H9 (cell line): ENCODE measurements around the gene LIPC. TPM values are rescaled to one million over a fixed set of nuclear protein-coding genes. Genes with fewer than 3 reads are reported as not detected.
A peak's percentile ranks its signal among the peaks of the same experiment; 100 is the strongest.

Experiments
- DNase-seq: peaks from one replicate; pipeline ENCODE4 v3.0.0-alpha.2; 2017
- H2AFZ ChIP-seq: one replicate; pipeline ENCODE4 v1.6.1; 2013; ENCODE audit warnings: mild to moderate bottlenecking, low read length, control low read depth, moderate library complexity
- H2AK5ac ChIP-seq: 2 replicates; pipeline ENCODE4 v1.6.1; 2013; ENCODE audit warnings: low read length, control low read depth, mixed read lengths; ENCODE audit not compliant: insufficient read length
- H2BK120ac ChIP-seq: one replicate; pipeline ENCODE4 v1.6.1; 2013; ENCODE audit warnings: low read depth, mild to moderate bottlenecking, low read length, control low read depth, inconsistent platforms; ENCODE audit not compliant: poor library complexity, severe bottlenecking
- H2BK12ac ChIP-seq: 2 replicates; pipeline ENCODE4 v1.6.1; 2013; ENCODE audit warnings: low read length, control low read depth, mixed read lengths, low read depth; ENCODE audit not compliant: insufficient read length
- H2BK15ac ChIP-seq: 2 replicates; pipeline ENCODE4 v1.6.1; 2013; ENCODE audit warnings: low read depth, low read length, control low read depth
- H2BK20ac ChIP-seq: one replicate; pipeline ENCODE4 v1.6.1; 2013; ENCODE audit warnings: low read depth, mild to moderate bottlenecking, low read length, control low read depth, inconsistent platforms; ENCODE audit not compliant: poor library complexity, severe bottlenecking
- H2BK5ac ChIP-seq: 2 replicates; pipeline ENCODE4 v1.6.1; 2013; ENCODE audit warnings: low read length, control low read depth, mixed read lengths; ENCODE audit not compliant: insufficient read length
- H3K14ac ChIP-seq: 2 replicates; pipeline ENCODE4 v1.6.1; 2013; ENCODE audit warnings: low read length, control low read depth; ENCODE audit not compliant: insufficient read depth
- H3K18ac ChIP-seq: 2 replicates; pipeline ENCODE4 v1.6.1; 2013; ENCODE audit warnings: low read depth, mild to moderate bottlenecking, mixed read lengths, low read length, control low read depth; ENCODE audit not compliant: insufficient read length
- H3K23ac ChIP-seq: 2 replicates; pipeline ENCODE4 v1.6.1; 2013; ENCODE audit warnings: low read length, control low read depth, mixed read lengths, low read depth; ENCODE audit not compliant: insufficient read length
- H3K23me2 ChIP-seq: 2 replicates; pipeline ENCODE4 v1.6.1; 2013; ENCODE audit warnings: low read depth, mild to moderate bottlenecking, mixed read lengths, low read length, control low read depth; ENCODE audit not compliant: insufficient read length, poor library complexity, severe bottlenecking
- H3K27ac ChIP-seq: 2 replicates; pipeline ENCODE4 v1.5.1; 2013; ENCODE audit warnings: low read length, control low read depth, mixed read lengths, low read depth; ENCODE audit not compliant: insufficient read length
- H3K27me3 ChIP-seq: 2 replicates; pipeline ENCODE4 v1.6.1; 2013; ENCODE audit warnings: low read length, control low read depth, inconsistent platforms; ENCODE audit not compliant: insufficient read depth
- H3K4ac ChIP-seq: 2 replicates; pipeline ENCODE4 v1.6.1; 2013; ENCODE audit warnings: low read depth, mild to moderate bottlenecking, control low read depth, inconsistent platforms, low read length, moderate library complexity
- H3K4me1 ChIP-seq: 2 replicates; pipeline ENCODE4 v1.6.1; 2013; ENCODE audit warnings: low read length, control low read depth, inconsistent platforms; ENCODE audit not compliant: insufficient read depth
- H3K4me2 ChIP-seq: 2 replicates; pipeline ENCODE4 v1.6.1; 2013; ENCODE audit warnings: low read length, control low read depth, mixed read lengths; ENCODE audit not compliant: insufficient read length, insufficient read depth
- H3K56ac ChIP-seq: 2 replicates; pipeline ENCODE4 v1.6.1; 2013; ENCODE audit warnings: low read depth, mild to moderate bottlenecking, mixed read lengths, low read length, control low read depth; ENCODE audit not compliant: insufficient read length
- H3K79me1 ChIP-seq: 2 replicates; pipeline ENCODE4 v1.6.1; 2013; ENCODE audit warnings: low read depth, mild to moderate bottlenecking, moderate library complexity, low read length, control low read depth, inconsistent platforms; ENCODE audit not compliant: insufficient read depth, poor library complexity, severe bottlenecking
- H3K79me2 ChIP-seq: 2 replicates; pipeline ENCODE4 v1.6.1; 2013; ENCODE audit warnings: low read length, control low read depth, inconsistent platforms; ENCODE audit not compliant: insufficient read depth
- H3K9ac ChIP-seq: 2 replicates; pipeline ENCODE4 v1.6.1; 2013; ENCODE audit warnings: low read length, control low read depth, mixed read lengths; ENCODE audit not compliant: insufficient read length; ENCODE audit errors: extremely low read depth
- H3K9me3 ChIP-seq: one replicate; pipeline ENCODE4 v1.6.1; 2013; ENCODE audit warnings: low read depth, low read length, inconsistent platforms; ENCODE audit not compliant: control insufficient read depth
- H3T11ph ChIP-seq: one replicate; pipeline ENCODE4 v1.6.1; 2013; ENCODE audit warnings: mild to moderate bottlenecking, low read length, control low read depth, inconsistent platforms
- H4K20me1 ChIP-seq: one replicate; pipeline ENCODE4 v1.6.1; 2013; ENCODE audit not compliant: control insufficient read depth, insufficient read length, insufficient read depth
- H4K5ac ChIP-seq: 2 replicates; pipeline ENCODE4 v1.6.1; 2013; ENCODE audit warnings: low read depth, mild to moderate bottlenecking, mixed read lengths, low read length, control low read depth; ENCODE audit not compliant: insufficient read length
- H4K8ac ChIP-seq: replicated peaks from 2 replicates; pipeline ENCODE4 v1.6.1; 2013; ENCODE audit warnings: low read length, control low read depth, mixed read lengths, low read depth; ENCODE audit not compliant: insufficient read length
- H4K91ac ChIP-seq: 2 replicates; pipeline ENCODE4 v1.6.1; 2013; ENCODE audit warnings: low read depth, mild to moderate bottlenecking, moderate library complexity, mixed read lengths, low read length, control low read depth; ENCODE audit not compliant: insufficient read length
- H3K27ac Mint-ChIP-seq, 3 experiments: 2 replicates in 2 of 3; 3 replicates in 1 of 3; pipeline ENCODE4 v1.8.0; 2020 to 2021; ENCODE audit warnings: mixed read lengths in 3 of 3, mild to moderate bottlenecking in 1 of 3, moderate library complexity in 1 of 3
- H3K27me3 Mint-ChIP-seq: 2 replicates; pipeline ENCODE4 v1.8.0; 2021; ENCODE audit warnings: low read depth, mild to moderate bottlenecking, moderate library complexity, mixed read lengths
- H3K36me3 Mint-ChIP-seq, 3 experiments: 2 replicates in 2 of 3; 3 replicates in 1 of 3; pipeline ENCODE4 v1.8.0; 2020 to 2021; ENCODE audit warnings: low read depth in 3 of 3, mixed read lengths in 3 of 3; ENCODE audit not compliant: insufficient read depth in 1 of 3
- H3K4me1 Mint-ChIP-seq, 2 experiments: 2 replicates each; pipeline ENCODE4 v1.8.0; 2020; ENCODE audit warnings: mixed read lengths in 2 of 2
- H3K4me3 Mint-ChIP-seq, 2 experiments: 2 replicates in 1 of 2; 3 replicates in 1 of 2; pipeline ENCODE4 v1.8.0; 2020 to 2021; ENCODE audit warnings: mild to moderate bottlenecking in 2 of 2, mixed read lengths in 2 of 2, moderate library complexity in 1 of 2
- H3K9me3 Mint-ChIP-seq, 2 experiments: 2 replicates in 1 of 2; 3 replicates in 1 of 2; pipeline ENCODE4 v1.8.0; 2020; ENCODE audit warnings: mild to moderate bottlenecking in 2 of 2, mixed read lengths in 2 of 2, moderate library complexity in 1 of 2
- WGBS: extraction: QIAGEN DNeasy Blood & Tissue Kit; methylation state at CpG from one replicate; pipeline ENCODE4 v1.1.7; 2013; ENCODE audit warnings: missing lambda C conversion rate, low lambda C conversion rate, mixed read lengths; ENCODE audit not compliant: insufficient read length; ENCODE audit errors: extremely low coverage; 5-methylcytosine and 5-hydroxymethylcytosine counted together
- total RNA-seq: library from RNA; stranded (reverse); gene quantifications from 2 replicates; pipeline ENCODE4 v1.2.1, GENCODE V29; 2021
- TF ChIP-seq, protein P1 (sequence below): fragments of 200-600 bp; sonication (generic); conservative IDR thresholded peaks from 3 replicates; pipeline ENCODE4 v1.8.0; 2021; ENCODE audit warnings: antibody characterized with exemption, mild to moderate bottlenecking

The LIPC gene
- total RNA-seq, 1 experiment from 2014 or later, result not detected

GRCh38 chr15:58545307-58546065 lies 113.7 kb downstream of the LIPC start:
- Histone ChIP-seq H2AK5ac (no peak overlapping the region), H3K79me1 (no peaks in the 10 kb centered on the region), H3K23me2 (no peaks in the 10 kb centered on the region), H3K79me2 (no peaks in the 10 kb centered on the region), H2AFZ (no peak overlapping the region), H3K4me1 (no peaks in the 10 kb centered on the region), H2BK15ac (no peak overlapping the region), H3K27ac (no peak overlapping the region), H3K23ac (no peak overlapping the region), H4K8ac (no peak overlapping the region), H3K9ac (no peak overlapping the region), H3K27me3 (no peaks in the 10 kb centered on the region), H2BK5ac (no peak overlapping the region), H2BK120ac (no peak overlapping the region), H4K20me1 (no peaks in the 10 kb centered on the region), H3K4me2 (no peak overlapping the region), H3K14ac (no peak overlapping the region), H4K5ac (no peak overlapping the region), H4K91ac (no peak overlapping the region), H2BK20ac (no peak overlapping the region), H3K4ac (no peak overlapping the region), H3K56ac (no peak overlapping the region), H3T11ph (no peak overlapping the region), H2BK12ac (no peak overlapping the region), H3K18ac (no peak overlapping the region), H3K9me3 (no peaks in the 10 kb centered on the region)
- Mint-ChIP-seq H3K4me1 (peaks cover 15 to 21% of the 10 kb centered on the region in 2 experiments), H3K9me3 (no peaks in the 10 kb centered on the region), H3K36me3 (no peaks in the 10 kb centered on the region), H3K4me3 (no peak overlapping the region), H3K27ac (peak overlapping the region in 1 of 3 experiments; percentile 83; a peak in 1 of 7 replicates), H3K27me3 (peaks cover 3% of the 10 kb centered on the region)
- TF ChIP-seq, protein P1, sequence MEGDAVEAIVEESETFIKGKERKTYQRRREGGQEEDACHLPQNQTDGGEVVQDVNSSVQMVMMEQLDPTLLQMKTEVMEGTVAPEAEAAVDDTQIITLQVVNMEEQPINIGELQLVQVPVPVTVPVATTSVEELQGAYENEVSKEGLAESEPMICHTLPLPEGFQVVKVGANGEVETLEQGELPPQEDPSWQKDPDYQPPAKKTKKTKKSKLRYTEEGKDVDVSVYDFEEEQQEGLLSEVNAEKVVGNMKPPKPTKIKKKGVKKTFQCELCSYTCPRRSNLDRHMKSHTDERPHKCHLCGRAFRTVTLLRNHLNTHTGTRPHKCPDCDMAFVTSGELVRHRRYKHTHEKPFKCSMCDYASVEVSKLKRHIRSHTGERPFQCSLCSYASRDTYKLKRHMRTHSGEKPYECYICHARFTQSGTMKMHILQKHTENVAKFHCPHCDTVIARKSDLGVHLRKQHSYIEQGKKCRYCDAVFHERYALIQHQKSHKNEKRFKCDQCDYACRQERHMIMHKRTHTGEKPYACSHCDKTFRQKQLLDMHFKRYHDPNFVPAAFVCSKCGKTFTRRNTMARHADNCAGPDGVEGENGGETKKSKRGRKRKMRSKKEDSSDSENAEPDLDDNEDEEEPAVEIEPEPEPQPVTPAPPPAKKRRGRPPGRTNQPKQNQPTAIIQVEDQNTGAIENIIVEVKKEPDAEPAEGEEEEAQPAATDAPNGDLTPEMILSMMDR, result no peak
- no peak for DNase-seq
- no CpG with 5 or more reads among the region's 18 CpGs for whole genome bisulfite sequencing
